IPS DF 19.7 (cell line): ENCODE data around the gene MRPS2.
"Not testable (repeated sequence)": the region's sequence is repeated elsewhere in the genome, so short reads cannot be mapped to it uniquely, and the experiment has no call there.

Experiments used
- DNase-seq: peaks from one replicate; pipeline ENCODE4 v3.0.0-alpha.2; 2013; ENCODE audit warnings: low read depth, low spot score

MRPS2 gene

DNA sequence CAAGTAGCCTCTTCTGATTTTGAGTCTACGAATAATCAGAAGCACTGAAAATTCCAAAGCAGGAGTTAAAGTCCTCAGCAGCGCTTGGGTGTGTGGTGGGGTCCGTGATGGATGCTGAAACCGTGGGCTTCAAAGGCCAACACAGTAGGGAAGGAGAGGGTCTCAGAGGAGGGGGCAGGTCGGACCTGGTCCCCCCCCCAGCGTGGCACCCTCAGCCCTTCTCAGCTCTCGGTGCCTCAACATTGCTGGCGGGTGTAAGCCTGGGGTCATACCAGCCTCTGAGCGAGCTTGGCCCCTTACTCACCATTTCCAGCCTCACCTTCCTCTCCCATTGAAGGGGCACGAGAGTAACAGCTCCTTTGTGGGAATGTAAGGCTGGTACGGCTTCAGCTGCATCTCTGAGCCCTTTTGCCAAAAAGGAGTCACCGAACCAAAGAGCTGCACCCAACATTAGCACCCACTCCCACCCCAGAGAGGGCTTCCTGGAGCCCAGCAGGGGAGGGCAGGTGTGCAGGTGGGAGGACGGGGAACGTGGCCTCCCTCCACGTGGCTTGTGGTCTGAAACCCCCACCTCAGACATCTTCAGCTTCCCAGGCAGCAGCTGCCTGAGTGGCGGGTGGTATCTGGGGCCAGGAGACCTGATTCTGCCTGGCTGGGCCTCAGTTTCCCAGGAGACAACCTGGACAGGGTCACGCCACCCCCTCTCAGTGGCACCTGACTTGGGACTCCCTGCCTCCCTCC lies 14.0 kb downstream of the MRPS2 start:
- DNase-seq: no peak

DNA sequence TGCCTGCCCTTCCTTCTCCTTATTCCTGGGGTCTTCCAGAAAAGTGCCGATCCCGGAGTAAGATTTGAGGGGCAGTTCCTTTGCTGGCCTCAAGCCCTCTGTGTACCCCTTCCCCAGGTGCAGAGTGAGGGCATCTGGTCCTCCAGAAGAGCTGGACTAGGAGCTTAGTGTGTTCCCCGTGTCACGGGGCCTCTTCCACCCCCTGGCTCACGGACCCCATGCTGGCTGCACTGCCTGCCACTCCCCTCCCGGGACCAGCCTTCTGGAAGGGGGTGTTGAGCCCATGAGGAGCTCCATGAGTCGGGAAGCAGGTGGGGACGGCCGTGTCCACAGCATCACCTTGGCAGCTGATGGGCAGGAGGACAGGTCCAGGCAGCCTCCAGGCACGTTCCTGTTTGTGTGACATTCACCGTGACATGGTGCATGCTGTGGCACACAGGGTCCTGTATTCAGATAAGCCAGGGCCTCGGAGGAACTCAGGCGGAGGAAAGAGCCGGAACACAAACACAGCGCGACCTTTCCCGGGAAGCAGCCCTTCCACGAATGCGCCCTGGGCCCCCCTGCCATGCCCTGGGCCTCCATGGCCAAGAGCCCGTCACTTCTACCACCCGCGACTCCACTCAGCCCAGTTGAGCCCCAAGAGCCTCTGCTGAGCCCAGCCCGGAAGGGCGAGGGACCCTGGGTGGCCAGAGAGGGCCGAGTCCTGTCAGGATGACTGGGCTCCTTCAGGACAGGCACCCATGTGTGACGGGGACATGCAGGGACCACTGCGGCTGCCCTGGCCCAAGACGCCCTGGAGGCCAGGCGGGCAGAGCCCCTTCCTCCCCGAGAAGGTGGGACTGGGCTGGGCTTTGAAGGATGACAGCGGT lies 14.8 kb downstream of the MRPS2 start:
- DNase-seq: no peak

DNA sequence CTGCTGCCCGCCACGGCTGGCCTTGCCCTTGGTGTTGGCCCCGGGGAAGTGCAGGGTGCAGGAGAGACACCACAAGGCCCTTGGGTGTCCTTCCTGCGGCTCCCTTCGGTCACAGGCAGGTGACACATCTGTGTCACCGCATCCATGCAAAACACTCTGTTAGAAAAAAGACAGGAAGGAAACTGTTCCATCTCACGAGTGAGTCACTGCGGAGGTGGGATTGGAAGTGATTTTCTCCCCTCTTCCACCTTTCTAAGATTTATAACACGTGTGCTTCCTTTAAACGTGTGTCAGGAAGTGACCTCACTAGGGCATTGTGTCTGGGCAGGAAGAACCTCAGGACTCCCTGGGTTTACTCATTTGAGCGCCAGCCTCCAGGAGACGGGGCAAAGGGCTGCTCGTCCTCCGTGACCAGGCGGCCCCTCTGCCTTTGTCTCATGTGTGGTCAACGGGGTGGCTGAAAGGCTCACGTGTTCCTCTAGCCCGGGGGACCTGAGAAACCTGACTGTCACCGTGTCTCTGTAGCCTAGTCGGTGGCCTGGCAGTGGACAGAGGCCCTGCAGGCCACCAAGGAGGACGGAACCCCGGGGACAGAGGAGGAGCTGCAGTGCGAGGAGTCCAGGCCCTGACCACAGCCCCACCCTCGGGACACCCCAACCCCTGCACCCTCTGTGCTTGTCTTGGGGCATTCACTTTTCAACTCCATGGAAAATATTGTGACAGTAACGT lies 15.8 kb downstream of the MRPS2 start:
- DNase-seq: no peak

GRCh38 chr9:135517407-135517822 lies 16.9 kb downstream of the MRPS2 start:
- DNase-seq: no peak

DNA sequence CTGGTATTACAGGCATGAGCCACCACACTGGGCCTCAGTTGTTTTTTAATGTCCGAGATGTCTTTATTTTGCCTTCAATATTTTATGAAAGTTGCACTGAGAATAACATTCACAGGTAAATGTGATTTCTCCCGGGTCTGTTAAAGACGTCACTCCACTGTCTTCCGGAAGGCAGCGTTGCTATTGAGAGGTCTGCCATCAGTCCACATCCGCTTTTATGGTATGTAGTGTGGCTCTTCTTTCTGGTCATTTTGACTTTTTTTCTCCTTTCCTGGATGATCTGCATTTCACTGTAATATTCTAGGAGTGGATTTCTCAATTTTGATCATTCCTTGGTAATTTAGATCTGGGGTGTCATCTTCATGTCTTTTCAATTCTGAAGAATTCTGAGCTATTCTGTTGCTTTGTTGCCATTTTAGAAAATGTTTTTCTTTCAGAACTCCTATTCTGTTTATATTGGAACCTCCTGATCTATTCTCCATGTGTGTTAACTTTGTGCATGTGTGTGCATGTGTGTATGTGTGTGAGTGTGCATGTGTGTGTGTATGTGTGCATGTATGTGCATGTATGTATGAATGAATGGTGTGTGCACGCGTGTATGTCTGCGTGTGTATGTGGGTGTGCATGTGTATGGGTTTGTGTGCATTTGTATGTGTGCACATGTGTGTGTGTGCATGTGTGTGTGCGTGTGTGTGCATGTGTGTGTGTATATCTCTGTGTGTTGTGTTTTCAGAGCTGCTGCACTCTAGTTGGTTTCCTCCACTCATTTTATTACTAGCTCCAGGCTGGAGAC lies 18.9 kb downstream of the MRPS2 start:
- DNase-seq: no peak

DNA sequence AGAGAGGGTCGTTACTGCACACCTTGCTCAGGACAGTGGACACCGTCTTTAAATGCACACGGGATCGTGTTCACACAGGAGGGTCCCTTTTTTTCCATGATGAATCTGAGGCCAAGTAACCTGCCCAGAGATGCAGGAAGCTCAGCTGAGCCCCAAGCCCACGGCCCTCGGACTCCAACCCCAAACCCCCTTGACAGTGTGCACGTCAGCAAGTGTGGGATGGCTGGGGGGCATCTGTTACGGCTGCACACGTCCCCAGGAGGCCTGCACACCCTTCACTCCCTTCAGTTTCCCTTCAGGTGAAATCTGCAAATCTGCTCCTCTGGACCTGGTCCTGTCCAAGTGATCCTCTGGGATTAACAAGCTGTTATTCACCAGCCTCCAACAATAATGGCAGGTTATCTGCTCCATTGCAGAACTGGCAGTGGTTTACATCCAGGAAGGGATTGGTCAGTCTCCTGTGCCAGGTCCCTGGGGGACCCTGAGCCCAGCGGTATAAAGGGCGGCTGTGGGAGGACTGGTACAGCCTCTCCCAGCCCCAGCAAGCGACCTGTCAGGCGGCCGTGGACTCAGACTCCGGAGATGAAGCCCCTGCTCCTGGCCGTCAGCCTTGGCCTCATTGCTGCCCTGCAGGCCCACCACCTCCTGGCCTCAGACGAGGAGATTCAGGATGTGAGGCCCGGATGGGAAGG lies 20.6 kb downstream of the MRPS2 start, which contains the start of gene LCN1:
Gene LCN1, plus strand, starts transcription at position 525 of the 692 bp plus-strand sequence. Its CDS starts 58 bp downstream, at position 583.
- DNase-seq: no peak

DNA sequence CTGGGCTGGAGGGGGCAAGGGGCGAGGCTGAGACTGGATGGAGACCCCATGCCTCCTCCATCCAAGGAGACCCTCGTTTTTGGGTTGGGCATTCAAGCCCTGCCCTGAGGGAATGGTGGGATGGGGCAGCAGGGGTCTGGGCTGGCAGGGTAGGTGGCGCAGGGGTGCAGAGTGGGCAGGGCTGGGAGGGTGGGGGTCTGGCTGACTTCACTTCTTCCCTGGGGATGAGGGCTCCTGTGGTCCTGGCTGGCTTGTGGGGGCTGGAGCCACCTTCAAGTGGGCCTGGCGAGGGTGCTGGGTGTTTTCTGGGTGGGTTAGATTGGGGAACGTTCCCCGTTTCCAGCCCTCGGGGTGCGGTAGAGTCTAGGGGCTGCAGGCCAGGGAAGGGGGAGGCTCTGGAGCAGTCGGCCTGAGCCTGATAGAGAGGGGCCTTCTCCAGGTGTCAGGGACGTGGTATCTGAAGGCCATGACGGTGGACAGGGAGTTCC lies 21.2 kb downstream of the MRPS2 start:
- no peak for DNase-seq

DNA sequence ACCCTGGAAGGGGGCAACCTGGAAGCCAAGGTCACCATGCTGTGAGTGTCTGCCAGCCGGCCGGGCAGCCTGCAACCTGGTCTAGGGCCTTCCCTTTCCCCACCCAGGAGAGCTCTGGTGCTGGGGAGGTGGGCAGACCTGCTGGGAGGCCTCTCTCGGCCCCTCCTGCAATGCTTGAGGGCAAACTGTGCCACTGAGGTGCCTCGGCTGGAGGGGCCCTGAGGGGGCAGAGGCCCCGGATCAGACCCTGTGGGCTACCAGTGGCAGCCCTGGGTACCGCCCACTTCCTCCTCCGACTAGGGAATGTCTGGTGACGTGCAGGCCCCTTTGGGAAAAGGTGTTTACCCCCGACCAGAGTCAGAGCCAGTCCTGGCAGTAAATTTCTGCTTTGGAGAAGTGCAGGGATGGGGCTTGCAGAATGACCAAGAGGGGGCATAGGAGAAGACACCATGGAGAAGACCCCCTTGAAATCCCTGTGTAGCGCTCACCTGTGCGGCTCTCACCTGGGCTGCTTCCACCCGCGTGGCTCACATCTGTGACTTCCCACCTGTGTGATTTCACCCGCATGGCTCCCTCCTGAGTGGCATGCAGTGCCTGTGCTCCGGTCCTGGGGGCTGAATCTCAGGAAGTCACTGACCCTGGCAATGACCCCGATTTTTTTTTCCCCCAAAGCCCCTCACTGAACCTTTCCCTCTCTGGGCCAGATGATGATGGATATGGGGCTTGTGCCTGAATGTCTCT lies 21.8 kb downstream of the MRPS2 start:
- no peak for DNase-seq

GRCh38 chr9:135522931-135523330 lies 22.4 kb downstream of the MRPS2 start:
- DNase-seq: no peak

DNA sequence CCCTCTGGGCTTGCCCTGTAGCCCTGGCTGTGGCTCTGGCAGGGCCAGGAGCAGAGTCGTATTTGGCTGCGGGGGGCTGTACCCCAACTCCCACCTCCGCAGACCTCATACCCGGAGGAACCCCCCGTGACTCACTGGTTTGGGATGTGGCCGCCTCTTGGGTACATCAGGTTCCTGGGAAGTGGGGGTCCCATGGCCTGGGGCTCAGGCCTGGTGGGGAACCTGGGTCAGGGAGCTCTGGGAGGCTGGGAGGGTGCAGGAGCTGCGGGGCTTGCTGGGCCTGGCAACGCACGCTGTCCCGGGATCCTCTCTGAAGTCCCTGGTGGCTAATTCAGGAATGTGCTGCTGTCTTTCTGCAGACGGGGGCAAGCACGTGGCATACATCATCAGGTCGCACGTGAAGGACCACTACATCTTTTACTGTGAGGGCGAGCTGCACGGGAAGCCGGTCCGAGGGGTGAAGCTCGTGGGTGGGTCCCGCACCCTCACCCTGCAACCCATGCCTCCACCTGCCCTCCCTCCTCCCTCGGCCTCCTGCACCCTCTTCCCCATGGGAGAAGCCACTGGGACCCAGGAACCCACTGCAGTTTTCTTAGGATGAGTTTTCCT lies 23.1 kb downstream of the MRPS2 start:
- no peak for DNase-seq

DNA sequence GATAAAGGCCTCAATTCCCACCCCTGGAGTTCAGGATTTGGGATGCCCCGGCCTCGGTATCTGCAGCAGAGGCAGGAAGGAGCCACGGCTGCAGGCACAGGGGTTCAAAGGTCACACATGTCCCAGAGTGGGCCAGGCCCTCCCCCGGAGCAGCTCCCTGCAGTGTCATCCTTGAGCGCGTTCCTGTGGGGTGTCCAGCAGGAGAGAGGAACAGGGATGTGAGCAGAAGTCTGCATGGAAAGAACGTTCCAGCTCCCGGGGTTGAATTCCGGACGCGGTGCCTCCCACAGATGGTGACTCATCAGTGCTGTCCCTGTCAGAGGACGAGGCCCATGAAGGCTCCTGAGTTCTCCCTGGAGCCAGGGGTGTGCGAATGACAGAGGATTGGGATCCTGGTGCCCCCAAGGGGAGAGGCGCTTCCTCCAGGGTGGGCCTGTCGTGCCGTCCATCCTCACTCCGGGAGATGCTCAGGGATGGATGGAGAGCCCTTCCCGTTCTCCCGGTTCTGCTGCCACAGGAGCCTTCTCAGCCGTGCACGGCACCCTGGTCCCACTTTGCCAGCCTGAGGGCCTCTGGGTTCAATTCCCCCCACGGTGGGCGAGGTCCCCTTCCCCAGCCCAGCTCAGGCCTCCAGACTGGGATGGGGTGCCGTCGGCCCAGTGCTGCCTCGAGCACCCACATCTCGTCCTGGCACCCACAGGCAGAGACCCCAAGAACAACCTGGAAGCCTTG lies 23.8 kb downstream of the MRPS2 start:
- no peak for DNase-seq

DNA sequence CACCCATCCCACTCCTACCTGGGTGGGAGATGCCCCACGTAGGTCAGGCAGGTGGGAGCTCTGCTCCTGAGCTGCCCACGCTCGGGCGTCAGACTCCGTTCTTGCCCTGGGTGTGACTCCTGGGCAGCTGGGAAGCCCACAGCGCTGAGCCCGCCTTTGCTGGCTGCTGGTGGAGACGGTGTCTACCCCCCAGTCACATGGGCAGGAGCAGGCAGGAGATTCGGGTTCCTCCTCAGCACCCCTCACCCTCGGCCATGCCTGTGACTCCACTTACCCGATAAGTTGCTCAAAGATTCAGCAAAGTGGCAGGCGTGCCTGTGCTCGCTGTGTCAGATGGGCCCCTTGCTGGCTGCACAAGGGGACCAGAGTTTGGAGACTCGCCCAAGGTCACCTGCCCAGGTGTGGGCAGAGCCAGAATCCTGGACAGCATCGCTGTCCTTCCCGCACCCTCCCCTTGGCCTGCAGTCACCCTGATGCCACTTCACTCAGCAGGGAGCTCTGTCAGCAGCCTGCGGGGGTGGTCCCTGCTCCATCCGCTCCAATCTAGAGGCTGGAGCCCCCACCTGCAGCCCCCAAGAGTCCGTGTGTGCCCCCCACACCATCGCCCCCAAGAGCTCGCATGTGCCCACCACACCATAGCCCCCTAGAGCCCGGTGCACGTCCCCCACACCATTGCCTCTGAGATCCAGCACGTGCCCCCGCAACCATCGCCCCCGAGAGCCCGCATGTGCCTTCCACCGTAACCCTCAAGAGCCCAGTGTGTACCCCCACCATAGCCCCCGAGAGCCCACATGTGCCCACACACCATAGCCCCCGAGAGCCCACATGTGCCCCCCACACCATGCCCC lies 25.0 kb downstream of the MRPS2 start:
- DNase-seq: no peak

GRCh38 chr9:135526089-135526729 lies 25.7 kb downstream of the MRPS2 start:
- DNase-seq: no peak

DNA sequence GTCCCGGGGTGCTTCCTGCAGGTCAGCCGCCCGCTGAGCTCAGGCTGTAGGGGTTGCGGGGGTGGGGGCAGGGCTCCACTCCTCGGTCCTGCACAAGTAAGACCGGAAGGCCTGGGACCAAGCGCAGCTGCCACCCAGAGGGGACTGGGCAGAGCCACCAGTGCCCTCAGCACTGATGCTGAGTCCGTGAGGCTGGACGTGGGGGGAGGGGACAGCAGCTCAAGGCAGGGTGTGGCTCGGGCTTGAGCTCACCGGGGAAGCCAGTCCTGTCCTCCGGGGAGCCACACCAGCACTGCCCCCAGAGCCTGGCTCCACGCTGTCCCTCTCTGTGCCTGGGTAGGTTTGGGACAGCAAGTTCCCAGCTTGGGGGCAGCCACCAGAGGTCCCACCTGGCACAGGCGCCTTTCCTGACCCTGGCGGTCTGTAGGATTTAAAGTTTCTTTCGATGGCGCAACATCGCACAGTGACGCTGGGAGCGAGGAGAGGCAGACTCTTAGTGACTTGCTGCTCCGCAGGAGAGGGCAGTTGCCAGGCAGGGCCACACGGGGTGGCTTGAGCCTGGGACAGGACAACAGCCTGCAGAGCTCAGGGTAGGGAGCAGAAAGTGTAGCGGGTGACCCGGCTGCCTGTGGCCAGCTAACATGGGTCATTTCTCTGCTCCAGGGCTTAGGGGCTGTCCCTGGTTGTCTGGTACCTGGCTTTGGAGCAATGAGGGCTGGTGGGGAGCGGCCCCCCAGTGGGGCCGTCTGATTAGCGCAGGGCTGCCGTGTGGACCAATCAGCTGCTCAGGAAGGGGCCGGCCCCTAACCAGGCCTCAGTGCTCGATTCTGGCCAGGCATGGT lies 26.5 kb downstream of the MRPS2 start:
- no peak for DNase-seq

- not testable (repeated sequence) for DNase-seq
Measured at GRCh38 chr9:135528842-135529435, 28.5 kb downstream of the MRPS2 start.

- DNase-seq: no peak
Measured at GRCh38 chr9:135530146-135530545, 29.7 kb downstream of the MRPS2 start.
